ENCODE results near the gene FUOM. TPM values are rescaled to one million over a fixed set of nuclear protein-coding genes. Genes with fewer than 3 reads are reported as not detected.

FUOM gene
- total and polyA plus RNA-seq, 2 of the 4 experiments (the other 2 are of a cell fraction): 26.3 to 52.8 TPM

GRCh38 chr10:133324857-133325260 is 33.0 kb downstream of the FUOM start:
- no peak overlapping the region for H2BK5ac ChIP-seq (ENCODE audit: low read depth, low read length, poor library complexity, severe bottlenecking)
- H3K9me3 ChIP-seq (ENCODE audit: control insufficient read depth, insufficient read depth, low read length): no peaks in the 10 kb centered on the region
- H3K27ac ChIP-seq (ENCODE audit: insufficient read depth, low read length): no peak overlapping the region
- in situ Hi-C loops (cut with MboI; ENCODE audit: low sequenced_read_pairs): loop anchor here (10.0 kb wide), 1 partner anchor 170 kb away; no protein-coding TSS in a partner anchor
- no peak for ATAC-seq (ENCODE audit: low read depth)
- H3K23ac ChIP-seq (ENCODE audit: low read depth, low read length): no peak overlapping the region
- BruUV-seq (replicated peaks): no TSS peak
- intact Hi-C loops (cut with micrococcal nuclease): loop anchor here (10.0 kb wide), 2 partner anchors 50 to 200 kb away; partner anchors contain the start of genes CYP2E1, ECHS1 and PAOX
- no peaks in the 10 kb centered on the region for H3K36me3 ChIP-seq (ENCODE audit: control insufficient read depth, insufficient read depth, low read length)
- H3K18ac ChIP-seq (ENCODE audit: low read depth, low read length): no peak overlapping the region
- whole genome bisulfite sequencing, 2 experiments (ENCODE audit: extremely low coverage in 2 of 2, insufficient read length in 1 of 2): no CpG with 5 or more reads among the region's 20 CpGs
- no peak overlapping the region for H2BK120ac ChIP-seq (ENCODE audit: low read depth, low read length)
- dilution Hi-C loops (cut with HindIII; ENCODE audit: low sequenced_read_pairs, unreplicated experiment): no loop called here
- H2AK5ac ChIP-seq (ENCODE audit: low read depth, low read length): no peak overlapping the region
- no peak for DNase-seq
- H4K91ac ChIP-seq (ENCODE audit: insufficient read depth, low read depth, low read length): no peak overlapping the region
- no peak overlapping the region for H4K8ac ChIP-seq (ENCODE audit: low read depth in 2 of 2, low read length in 2 of 2)
- H2BK20ac ChIP-seq (ENCODE audit: low read depth, low read length): no peak overlapping the region
- ChIA-PET CTCF (interaction anchor here (1.2 kb wide), 1 partner anchor 17 kb away, joined by 5 read pairs; no protein-coding TSS in a partner anchor), POLR2A (ENCODE audit: unreplicated experiment) (no interaction called here)
- no peaks in the 10 kb centered on the region for H3K79me1 ChIP-seq (ENCODE audit: low read depth in 1 of 2, low read length in 2 of 2)
- no peak overlapping the region for H3K4ac ChIP-seq (ENCODE audit: low read depth, low read length)
- no peak overlapping the region for H4K5ac ChIP-seq (ENCODE audit: low read depth, low read length)
- 0 out of 2 replicates have a peak, but pooled peaks cover 3% of the 10 kb centered on the region for H4K20me1 ChIP-seq (ENCODE audit: insufficient read depth, low read length)
- no peak overlapping the region for H3K4me3 ChIP-seq (ENCODE audit: insufficient read depth, low read depth, low read length)
- 0 out of 2 replicates have a peak, but pooled peaks cover 6% of the 10 kb centered on the region for H3K9me1 ChIP-seq (ENCODE audit: insufficient read depth, low read length)
- no peak overlapping the region for H3K9ac ChIP-seq (ENCODE audit: low read depth, low read length)
- H2AK9ac ChIP-seq (replicated peaks; ENCODE audit: low read depth, low read length, poor library complexity): peak overlapping the region; percentile 72
- peaks cover 16% of the 10 kb centered on the region for H3K27me3 ChIP-seq (ENCODE audit: control insufficient read depth, insufficient read depth, low read length)
- peaks cover 18% of the 10 kb centered on the region for H3K4me1 ChIP-seq (ENCODE audit: control insufficient read depth, insufficient read depth, low read length)
- peak overlapping the region; percentile 50 for H3K4me2 ChIP-seq (ENCODE audit: low read depth, low read length)
- no peak overlapping the region for H3K56ac ChIP-seq (ENCODE audit: extremely low read depth, insufficient read depth, low read length)
- no peak overlapping the region for H3K14ac ChIP-seq (replicated peaks; ENCODE audit: low read depth, low read length)
- peak overlapping the region; percentile 86 for H2AFZ ChIP-seq (replicated peaks; ENCODE audit: low read length, poor library complexity)
- TF ChIP-seq RFX5 (IDR thresholded peaks at IDR 0.05; ENCODE audit: low read depth, low read length) (no peak), FOS (IDR thresholded peaks at IDR 0.05; ENCODE audit: low read depth, low read length) (no peak), CTCF (conservative IDR thresholded peaks at IDR 0.05; ENCODE audit: low read depth, low read length) (no peak), BHLHE40 (IDR thresholded peaks at IDR 0.05; ENCODE audit: low read depth, low read length) (no peak), CEBPB (IDR thresholded peaks at IDR 0.05; ENCODE audit: low read depth, low read length) (no peak), ELK1 (IDR thresholded peaks at IDR 0.05; ENCODE audit: borderline replicate concordance, low read depth, low read length) (no peak), POLR2A (IDR thresholded peaks at IDR 0.05; ENCODE audit: low read depth, low read length) (no peak), CHD1 (IDR thresholded peaks at IDR 0.05; ENCODE audit: low read depth, low read length) (no peak), MAFK (IDR thresholded peaks at IDR 0.05; ENCODE audit: low read depth, low read length) (no peak), MXI1 (IDR thresholded peaks at IDR 0.05; ENCODE audit: borderline replicate concordance, low read depth, low read length) (no peak), RAD21 (IDR thresholded peaks at IDR 0.05; ENCODE audit: low read length) (no peak), NFE2L2 (IDR thresholded peaks at IDR 0.05; ENCODE audit: low read depth, low read length) (no peak), SMC3 (IDR thresholded peaks at IDR 0.05; ENCODE audit: low read depth, low read length) (no peak), RCOR1 (IDR thresholded peaks at IDR 0.05; ENCODE audit: insufficient replicate concordance, low read length) (no peak), USF2 (IDR thresholded peaks at IDR 0.05; ENCODE audit: low read depth, low read length) (no peak), MAZ (IDR thresholded peaks at IDR 0.05; ENCODE audit: borderline replicate concordance, low read depth, low read length) (no peak)
- H2BK15ac ChIP-seq (ENCODE audit: low read depth, low read length): no peak overlapping the region
